MM.1S (cell line): ENCODE results near the gene ATF7.

ENCODE experiments used
- DNase-seq: peaks from one replicate; pipeline ENCODE4 v3.0.0-alpha.2; 2015
- H2AFZ ChIP-seq: fragments of 300-600 bp; sonication (generic); 2 replicates; pipeline ENCODE4 v1.6.0; 2016; ENCODE audit warnings: antibody characterized with exemption, low read length
- H3F3A ChIP-seq: fragments of 300-600 bp; sonication (generic); 2 replicates; pipeline ENCODE4 v1.6.1; 2016; ENCODE audit warnings: mild to moderate bottlenecking, antibody characterized with exemption, low read length, moderate library complexity, mixed read lengths; ENCODE audit not compliant: insufficient read depth
- H3K27ac ChIP-seq: fragments of 300-600 bp; sonication (generic); 2 replicates; pipeline ENCODE4 v1.5.1; 2016; ENCODE audit warnings: mild to moderate bottlenecking, low read length
- H3K27me3 ChIP-seq: fragments of 300-600 bp; sonication (generic); replicated peaks from 2 replicates; pipeline ENCODE4 v1.6.0; 2016; ENCODE audit warnings: low read length; ENCODE audit not compliant: insufficient read depth
- H3K36me3 ChIP-seq: fragments of 300-600 bp; sonication (generic); replicated peaks from 2 replicates; pipeline ENCODE4 v1.6.1; 2016; ENCODE audit warnings: mild to moderate bottlenecking, low read length, mixed read lengths; ENCODE audit not compliant: insufficient read depth
- H3K4me1 ChIP-seq: fragments of 300-600 bp; sonication (generic); 2 replicates; pipeline ENCODE4 v1.6.1; 2016; ENCODE audit warnings: low read length, mixed read lengths
- H3K4me2 ChIP-seq: fragments of 300-600 bp; sonication (generic); 2 replicates; pipeline ENCODE4 v1.6.0; 2016; ENCODE audit warnings: low read depth, low read length
- H3K4me3 ChIP-seq: fragments of 300-600 bp; sonication (generic); 2 replicates; pipeline ENCODE4 v1.5.1; 2016; ENCODE audit warnings: low read length, mixed read lengths
- H3K79me2 ChIP-seq: fragments of 300-600 bp; sonication (generic); 2 replicates; pipeline ENCODE4 v1.6.1; 2016; ENCODE audit warnings: mixed run types, low read length, mixed read lengths
- H3K9ac ChIP-seq: fragments of 300-600 bp; sonication (generic); 2 replicates; pipeline ENCODE4 v1.6.1; 2016; ENCODE audit warnings: low read length, mixed read lengths
- H3K9me2 ChIP-seq: fragments of 300-600 bp; sonication (generic); replicated peaks from 2 replicates; pipeline ENCODE4 v1.6.1; 2016; ENCODE audit warnings: mild to moderate bottlenecking, low read length, mixed read lengths; ENCODE audit not compliant: insufficient read depth
- H3K9me3 ChIP-seq: fragments of 300-600 bp; sonication (generic); replicated peaks from 2 replicates; pipeline ENCODE4 v1.6.1; 2016; ENCODE audit warnings: mild to moderate bottlenecking, low read length, mixed read lengths; ENCODE audit not compliant: insufficient read depth
- H4K20me1 ChIP-seq: fragments of 300-600 bp; sonication (generic); 2 replicates; pipeline ENCODE4 v1.6.1; 2016; ENCODE audit warnings: mild to moderate bottlenecking, low read length, moderate library complexity, mixed read lengths; ENCODE audit not compliant: insufficient read depth
- CTCF ChIP-seq: fragments of 300-600 bp; sonication (generic); IDR thresholded peaks from 2 replicates; pipeline ENCODE4 v1.5.1; 2016; ENCODE audit warnings: antibody characterized with exemption, low read length, mixed read lengths
- EZH2 ChIP-seq: fragments of 300-600 bp; sonication (generic); optimal IDR thresholded peaks from 2 replicates; pipeline ENCODE3; 2017; ENCODE audit warnings: low read depth, mild to moderate bottlenecking, antibody characterized with exemption, low read length, mixed read lengths
- EZH2phosphoT487 ChIP-seq: fragments of 300-600 bp; sonication (generic); IDR thresholded peaks from 2 replicates; pipeline ENCODE4 v1.6.1; 2018; ENCODE audit warnings: antibody characterized with exemption, low read length

ATF7 gene

GRCh38 chr12:53644133-53644532 lies 18.0 kb upstream of the ATF7 start:
- Histone ChIP-seq H3K4me2 (no peak overlapping the region), H3K27ac (no peak overlapping the region), H3K36me3 (no peaks in the 10 kb centered on the region), H4K20me1 (no peaks in the 10 kb centered on the region), H3F3A (no peaks in the 10 kb centered on the region), H3K9me2 (no peaks in the 10 kb centered on the region), H3K27me3 (no peaks in the 10 kb centered on the region), H3K4me3 (no peak overlapping the region), H3K4me1 (no peaks in the 10 kb centered on the region), H3K9ac (no peak overlapping the region), H2AFZ (no peak overlapping the region), H3K79me2 (no peaks in the 10 kb centered on the region), H3K9me3 (no peaks in the 10 kb centered on the region)
- no peak for DNase-seq
- TF ChIP-seq EZH2 (no peak), CTCF (no peak), EZH2phosphoT487 (no peak)

- no peaks in the 10 kb centered on the region for H3K79me2 ChIP-seq
Observed at GRCh38 chr12:53643232-53643979, 17.2 kb upstream of the ATF7 start.

GRCh38 chr12:53638057-53638456 lies 11.9 kb upstream of the ATF7 start:
- DNase-seq: no peak
- H3K4me1 ChIP-seq: no peaks in the 10 kb centered on the region
- TF ChIP-seq EZH2phosphoT487 (no peak), CTCF (no peak), EZH2 (no peak)
- no peaks in the 10 kb centered on the region for H3F3A ChIP-seq
- no peaks in the 10 kb centered on the region for H3K79me2 ChIP-seq
- H3K9ac ChIP-seq: no peak overlapping the region
- H2AFZ ChIP-seq: no peak overlapping the region
- H3K9me3 ChIP-seq: no peaks in the 10 kb centered on the region
- H3K27me3 ChIP-seq: no peaks in the 10 kb centered on the region
- H3K27ac ChIP-seq: no peak overlapping the region
- H3K9me2 ChIP-seq: no peaks in the 10 kb centered on the region
- no peak overlapping the region for H3K4me3 ChIP-seq
- no peaks in the 10 kb centered on the region for H4K20me1 ChIP-seq
- no peaks in the 10 kb centered on the region for H3K36me3 ChIP-seq
- H3K4me2 ChIP-seq: no peak overlapping the region

More at GRCh38 chr12:53643232-53643979, 17.2 kb upstream of the ATF7 start:
- Histone ChIP-seq H3K9ac (no peak overlapping the region), H3K36me3 (no peaks in the 10 kb centered on the region), H3K4me2 (no peak overlapping the region), H3K4me3 (no peak overlapping the region), H4K20me1 (no peaks in the 10 kb centered on the region), H3K27ac (no peak overlapping the region), H3K9me2 (no peaks in the 10 kb centered on the region), H2AFZ (no peak overlapping the region), H3F3A (no peaks in the 10 kb centered on the region), H3K27me3 (no peaks in the 10 kb centered on the region), H3K4me1 (no peaks in the 10 kb centered on the region), H3K9me3 (no peaks in the 10 kb centered on the region)
- TF ChIP-seq CTCF: no peak
- no peak for TF ChIP-seq EZH2
- TF ChIP-seq EZH2phosphoT487: no peak
- no peak for DNase-seq
